Colonic mucosa (tissue), 4 donors: ENCODE results near the gene GORAB. TPM values are rescaled to one million over a fixed set of nuclear protein-coding genes. Genes with fewer than 3 reads are reported as not detected.

Source experiments
- DNase-seq: peaks from one replicate; pipeline ENCODE4 v3.0.0-alpha.2; 2020
- H3K27ac ChIP-seq: fragments of 200-600 bp; one replicate; pipeline ENCODE4 v1.8.0; 2021
- H3K27me3 ChIP-seq: fragments of 200-600 bp; one replicate; pipeline ENCODE4 v1.8.0; 2021
- H3K36me3 ChIP-seq: fragments of 200-600 bp; one replicate; pipeline ENCODE4 v1.8.0; 2021
- H3K4me1 ChIP-seq: fragments of 200-600 bp; one replicate; pipeline ENCODE4 v1.8.0; 2021; ENCODE audit warnings: mild to moderate bottlenecking
- H3K4me3 ChIP-seq: fragments of 200-600 bp; one replicate; pipeline ENCODE4 v1.8.0; 2021
- H3K9ac ChIP-seq, 2 donors: one replicate each; pipeline ENCODE4 v1.7.0; 2013; ENCODE audit warnings: control low read depth in 2 of 2, low read depth in 2 of 2, low read length in 2 of 2
- H3K9me3 ChIP-seq: fragments of 200-600 bp; one replicate; pipeline ENCODE4 v1.8.0; 2021
- intact Hi-C: fragments of 100-400 bp; cut with DNase I; formaldehyde crosslinking; loops from one replicate; pipeline ENCODE4 v1.14.1; 2022
- total RNA-seq, 2 donors: library from RNA; stranded (reverse); fragmentation: NEBNext Ultra II Directional in 1 of 2; extraction: Animal tissue kit (Norgen Biotek cat#: 25700) in 1 of 2; gene quantifications; one replicate each; pipeline ENCODE4 v1.2.1, GENCODE V29; 2021
- TF ChIP-seq, protein P1 (sequence below): fragments of 200-600 bp; IDR thresholded peaks from one replicate; pipeline ENCODE4 v1.8.0; 2022; ENCODE audit warnings: antibody characterized with exemption, mild to moderate bottlenecking
- donor health status: healthy.
- donor health status: DM: no; HTN: no; CAD: no.
- donor health status: DM: no; HTN: no; CAD: no.

Gene GORAB
- total RNA-seq, 2 donors from 2014 or later = 14.8 to 21.8 TPM

DNA sequence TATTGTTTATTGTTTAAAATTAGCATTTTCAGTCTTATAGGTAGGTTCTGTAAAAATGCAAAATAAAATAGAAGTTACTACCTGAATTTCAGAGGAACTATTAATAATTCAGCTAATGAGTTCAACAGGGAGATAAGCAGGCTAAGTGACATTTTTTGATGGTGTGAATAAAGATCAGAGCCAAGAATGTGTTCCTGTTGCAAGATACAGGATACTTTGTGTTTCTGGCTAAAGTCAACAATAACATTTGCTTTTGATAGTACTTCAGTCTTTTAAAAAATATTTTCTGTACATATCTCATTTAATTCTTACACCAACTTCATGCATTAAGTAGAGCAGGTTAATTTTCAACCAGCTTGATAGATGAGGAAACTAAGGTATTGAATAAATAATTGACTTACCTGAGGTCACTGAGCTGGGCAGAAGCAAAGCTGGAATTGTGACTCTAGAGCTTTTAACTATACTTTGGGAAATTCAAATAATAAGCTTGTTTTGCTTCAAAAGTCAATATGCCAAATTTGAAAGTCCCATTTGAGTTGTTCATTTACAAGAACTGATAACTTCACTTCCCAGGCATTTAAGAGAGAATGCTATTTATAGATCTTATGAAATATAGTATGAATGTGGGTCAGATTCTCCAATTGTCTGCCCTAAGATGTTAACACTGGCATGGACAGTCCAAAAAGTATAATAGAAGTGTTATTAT, 6.0 kb downstream of the GORAB start:
- no peaks in the 10 kb centered on the region for H3K36me3 ChIP-seq
- H3K4me3 ChIP-seq = no peak overlapping the region
- H3K4me1 ChIP-seq = peaks cover 4% of the 10 kb centered on the region
- H3K27me3 ChIP-seq = no peaks in the 10 kb centered on the region
- H3K9me3 ChIP-seq = no peaks in the 10 kb centered on the region
- DNase-seq = no peak
- H3K27ac ChIP-seq = no peak overlapping the region
- no peak overlapping the region for H3K9ac ChIP-seq
- TF ChIP-seq, protein P1, sequence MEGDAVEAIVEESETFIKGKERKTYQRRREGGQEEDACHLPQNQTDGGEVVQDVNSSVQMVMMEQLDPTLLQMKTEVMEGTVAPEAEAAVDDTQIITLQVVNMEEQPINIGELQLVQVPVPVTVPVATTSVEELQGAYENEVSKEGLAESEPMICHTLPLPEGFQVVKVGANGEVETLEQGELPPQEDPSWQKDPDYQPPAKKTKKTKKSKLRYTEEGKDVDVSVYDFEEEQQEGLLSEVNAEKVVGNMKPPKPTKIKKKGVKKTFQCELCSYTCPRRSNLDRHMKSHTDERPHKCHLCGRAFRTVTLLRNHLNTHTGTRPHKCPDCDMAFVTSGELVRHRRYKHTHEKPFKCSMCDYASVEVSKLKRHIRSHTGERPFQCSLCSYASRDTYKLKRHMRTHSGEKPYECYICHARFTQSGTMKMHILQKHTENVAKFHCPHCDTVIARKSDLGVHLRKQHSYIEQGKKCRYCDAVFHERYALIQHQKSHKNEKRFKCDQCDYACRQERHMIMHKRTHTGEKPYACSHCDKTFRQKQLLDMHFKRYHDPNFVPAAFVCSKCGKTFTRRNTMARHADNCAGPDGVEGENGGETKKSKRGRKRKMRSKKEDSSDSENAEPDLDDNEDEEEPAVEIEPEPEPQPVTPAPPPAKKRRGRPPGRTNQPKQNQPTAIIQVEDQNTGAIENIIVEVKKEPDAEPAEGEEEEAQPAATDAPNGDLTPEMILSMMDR = no peak
- intact Hi-C loops = no loop called here

DNA sequence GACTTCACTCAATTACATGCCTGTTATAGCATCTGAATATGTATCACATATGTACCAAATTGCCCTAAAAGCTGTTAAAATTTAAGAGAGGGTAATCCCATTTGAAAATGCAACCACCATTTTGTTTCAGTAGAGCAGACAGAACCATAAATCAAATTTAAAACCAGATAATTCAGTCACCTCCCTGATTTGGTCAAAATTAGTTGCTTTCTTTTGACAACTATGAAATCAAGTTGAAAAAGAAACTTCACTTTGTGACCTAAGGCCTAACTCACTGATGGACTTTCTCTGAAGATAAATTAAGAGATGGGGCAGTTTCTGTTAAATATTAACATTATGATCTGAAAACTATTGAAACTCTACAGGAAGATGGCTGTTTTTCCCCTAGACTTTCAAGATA, 6.7 kb downstream of the GORAB start:
- Histone ChIP-seq H3K9me3 (no peaks in the 10 kb centered on the region), H3K27ac (no peak overlapping the region), H3K36me3 (no peaks in the 10 kb centered on the region), H3K9ac (no peak overlapping the region), H3K4me1 (peaks cover 4% of the 10 kb centered on the region), H3K27me3 (no peaks in the 10 kb centered on the region), H3K4me3 (no peak overlapping the region)
- no peak for DNase-seq
- TF ChIP-seq, protein P1 = no peak
- intact Hi-C loops = no loop called here

DNA sequence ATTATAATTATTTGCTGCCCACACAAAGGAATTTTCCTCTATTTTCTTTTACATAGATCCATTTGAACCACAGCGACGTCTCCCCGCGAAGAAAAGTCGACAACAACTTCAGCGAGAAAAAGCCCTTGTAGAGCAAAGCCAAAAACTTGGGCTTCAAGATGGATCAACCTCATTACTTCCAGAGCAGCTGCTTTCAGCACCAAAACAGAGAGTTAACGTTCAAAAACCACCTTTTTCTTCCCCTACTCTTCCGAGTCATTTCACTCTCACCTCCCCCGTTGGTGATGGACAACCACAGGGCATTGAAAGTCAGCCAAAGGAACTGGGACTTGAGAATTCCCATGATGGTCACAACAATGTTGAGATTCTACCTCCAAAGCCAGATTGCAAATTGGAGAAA, 7.2 kb downstream of the GORAB start:
- TF ChIP-seq, protein P1 = no peak
- Histone ChIP-seq H3K27me3 (no peaks in the 10 kb centered on the region), H3K36me3 (no peaks in the 10 kb centered on the region), H3K4me1 (peaks cover 4% of the 10 kb centered on the region), H3K4me3 (no peak overlapping the region), H3K9me3 (no peaks in the 10 kb centered on the region), H3K9ac (no peak overlapping the region), H3K27ac (no peak overlapping the region)
- no peak for DNase-seq
- intact Hi-C loops = no loop called here

DNA sequence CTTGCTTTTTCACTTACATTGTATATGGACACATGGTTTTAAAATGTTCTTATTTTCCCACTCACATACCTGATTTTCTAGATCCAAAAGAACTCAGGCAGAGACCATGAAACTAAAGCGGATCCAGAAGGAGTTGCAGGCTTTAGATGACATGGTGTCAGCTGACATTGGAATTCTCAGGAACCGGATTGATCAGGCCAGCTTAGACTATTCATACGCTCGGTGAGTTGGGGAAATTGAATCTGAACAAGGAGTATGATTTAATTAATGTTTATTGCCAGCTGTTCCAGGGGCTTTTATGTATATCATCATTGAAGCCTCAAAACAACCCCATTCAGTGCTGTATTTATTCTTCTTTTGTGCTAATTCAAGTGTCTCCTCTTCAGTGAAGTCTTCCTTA, 12.7 kb downstream of the GORAB start:
- no peak overlapping the region for H3K9ac ChIP-seq

DNA sequence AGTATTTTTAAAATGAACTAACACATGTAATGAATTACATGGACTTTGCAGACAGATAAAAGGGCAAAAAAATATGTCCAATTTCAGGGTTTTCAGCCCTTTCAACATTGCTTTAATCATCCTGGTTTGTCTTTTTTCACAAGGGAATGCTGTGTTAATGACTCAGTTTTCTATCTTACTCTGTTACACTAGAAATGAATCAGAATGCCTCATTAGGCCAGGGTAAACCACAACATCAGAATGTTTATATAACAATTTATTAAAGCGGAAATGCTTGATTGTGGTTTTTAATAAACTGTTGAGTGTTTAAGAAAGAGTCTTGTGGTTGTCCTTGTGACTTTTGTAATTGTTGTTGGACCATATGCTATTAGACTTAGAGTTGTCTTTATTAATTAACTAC, 13.5 kb downstream of the GORAB start:
- intact Hi-C loops = no loop called here
- Histone ChIP-seq H3K9me3 (no peaks in the 10 kb centered on the region), H3K27me3 (no peaks in the 10 kb centered on the region), H3K27ac (no peak overlapping the region), H3K4me1 (no peaks in the 10 kb centered on the region), H3K4me3 (no peak overlapping the region), H3K36me3 (no peaks in the 10 kb centered on the region), H3K9ac (no peak overlapping the region)
- TF ChIP-seq, protein P1 = no peak
- DNase-seq = no peak

More for the DNA sequence above, 12.7 kb downstream of the GORAB start:
- Histone ChIP-seq H3K9me3 (no peaks in the 10 kb centered on the region), H3K36me3 (no peaks in the 10 kb centered on the region), H3K27ac (no peak overlapping the region), H3K4me1 (no peaks in the 10 kb centered on the region), H3K4me3 (no peak overlapping the region), H3K27me3 (no peaks in the 10 kb centered on the region)
- TF ChIP-seq, protein P1 = no peak
- intact Hi-C loops = no loop called here
- DNase-seq = no peak
